HG02973 (cell line): Measurements from ENCODE around the gene PRR20C.
"Not testable (repeated sequence)": the region's sequence is repeated elsewhere in the genome, so short reads cannot be mapped to it uniquely, and the experiment has no call there.

ENCODE experiments used
- ATAC-seq: cut with Tn5 transposase; IDR thresholded peaks from one replicate; pipeline ENCODE4 v1.9.1; 2021; ENCODE audit warnings: moderate library complexity; ENCODE audit not compliant: unreplicated experiment

The PRR20C gene

DNA sequence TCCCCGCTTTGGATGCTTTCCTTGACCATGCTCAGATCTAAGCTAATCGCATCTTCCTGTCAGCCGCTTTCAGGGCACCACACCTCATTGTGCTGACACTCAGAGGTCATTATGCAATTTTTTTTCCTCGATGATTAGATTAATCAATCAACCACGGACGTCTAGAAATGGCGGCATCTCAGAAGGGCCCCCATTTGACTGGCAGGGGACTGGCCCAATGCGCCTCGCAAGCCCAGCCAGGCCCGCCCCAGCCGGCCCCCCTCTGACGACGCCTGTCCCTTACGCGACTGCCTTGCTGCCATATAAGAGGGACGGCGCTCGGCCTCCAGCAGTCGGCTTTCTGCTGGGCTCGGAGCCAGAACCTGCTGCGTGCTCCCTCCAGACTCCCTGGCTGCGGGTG is at the start of gene PRR20C:
PRR20C (plus strand) TSS at position 301 of the 400 bp plus-strand sequence. CDS start 387 bp downstream, outside the sequence.
- not testable (repeated sequence) for ATAC-seq

DNA sequence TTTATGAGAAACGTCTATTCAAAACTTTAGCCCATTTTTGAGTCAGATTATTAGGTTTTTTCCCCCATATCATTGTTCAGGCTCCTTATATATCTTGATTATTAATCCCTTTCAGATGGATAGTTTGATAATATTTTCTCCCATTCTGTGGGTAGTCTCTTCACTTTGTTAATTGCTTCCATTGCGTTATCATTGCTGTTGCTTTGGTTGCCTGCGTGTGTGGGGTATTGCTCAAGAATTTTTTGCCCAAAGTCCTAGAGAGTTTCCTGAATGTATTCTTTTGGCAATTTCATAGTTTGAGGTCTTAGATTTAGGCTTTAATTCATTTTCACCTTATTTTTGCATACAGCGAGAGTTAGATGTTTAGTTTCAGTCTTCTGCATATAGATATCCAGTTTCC is 38.9 kb upstream of the PRR20C start:
- no peak for ATAC-seq

DNA sequence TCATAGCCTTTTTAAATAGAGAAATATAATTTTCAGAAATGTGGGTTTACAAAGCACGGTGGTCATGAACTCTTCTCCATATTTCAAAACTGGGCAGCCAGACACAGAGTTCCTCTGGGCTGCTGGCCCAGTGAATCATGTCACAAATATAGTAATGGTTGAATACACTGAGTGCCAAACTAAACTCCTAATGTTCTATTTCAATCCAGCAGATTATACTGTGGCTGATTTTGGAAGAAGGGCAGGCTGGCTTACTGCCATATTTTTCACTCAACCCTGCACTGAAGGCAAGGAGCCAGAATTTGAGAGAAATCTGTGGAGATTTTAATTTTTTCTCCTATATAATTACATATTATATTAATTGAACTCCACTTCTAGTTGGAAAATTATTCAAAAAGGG is 30.2 kb upstream of the PRR20C start:
- no peak for ATAC-seq

DNA sequence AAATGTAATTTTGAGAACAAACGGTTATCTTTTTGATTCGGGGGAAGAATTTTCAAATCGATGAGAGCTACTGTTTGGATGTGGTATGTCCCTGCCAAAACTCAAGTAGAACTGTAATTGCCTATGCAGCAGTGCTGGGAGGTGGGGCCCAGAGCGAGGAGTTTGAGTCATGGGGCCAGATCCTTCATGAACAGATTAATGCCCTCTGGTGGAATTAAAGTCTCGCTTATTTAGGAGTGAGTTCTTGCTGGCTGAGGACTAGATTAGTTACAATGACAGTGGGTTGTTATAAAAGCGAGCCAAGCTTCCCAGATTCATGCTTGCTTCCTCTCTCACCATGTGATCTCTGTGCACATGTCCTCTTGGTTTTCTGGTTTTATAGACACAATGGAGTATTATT is 25.0 kb upstream of the PRR20C start:
- ATAC-seq: no peak

DNA sequence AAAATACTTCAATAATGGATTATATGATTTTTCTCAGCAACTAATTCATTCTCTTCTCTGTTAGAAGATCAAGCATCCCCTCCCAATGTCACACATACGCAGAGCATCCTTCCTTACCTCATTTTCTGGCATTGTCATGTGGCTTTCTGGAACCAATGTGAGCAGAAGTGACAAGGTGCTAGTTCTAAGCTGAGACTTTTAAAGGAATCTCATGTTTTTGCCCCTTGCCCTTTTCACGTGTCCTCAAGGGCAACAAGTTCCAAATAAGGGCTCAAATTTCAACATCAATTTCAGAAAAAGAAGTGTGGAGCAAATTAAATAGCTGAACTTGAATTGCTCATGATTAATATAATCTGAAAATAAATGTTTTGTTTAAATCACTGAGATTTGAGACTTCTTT is 17.8 kb upstream of the PRR20C start:
- no peak for ATAC-seq

DNA sequence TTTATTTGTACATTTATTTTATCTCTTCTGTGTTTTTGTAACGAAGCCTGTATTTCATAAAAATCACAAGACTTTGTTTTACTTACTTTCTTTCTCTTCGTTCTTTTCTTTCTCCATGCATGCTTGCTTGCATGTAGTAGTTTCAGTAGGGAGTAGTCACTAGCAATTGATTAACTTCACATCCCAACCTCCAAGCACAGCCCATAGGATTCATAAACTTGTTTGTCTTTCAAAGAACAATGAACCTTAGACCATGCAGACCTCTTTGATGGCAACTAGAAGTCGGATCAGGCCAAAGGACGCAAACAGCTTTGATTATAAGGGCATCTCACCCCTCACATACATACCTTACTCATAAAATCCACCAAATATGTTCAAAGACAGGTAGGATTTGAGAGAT is 16.3 kb upstream of the PRR20C start:
- no peak for ATAC-seq

DNA sequence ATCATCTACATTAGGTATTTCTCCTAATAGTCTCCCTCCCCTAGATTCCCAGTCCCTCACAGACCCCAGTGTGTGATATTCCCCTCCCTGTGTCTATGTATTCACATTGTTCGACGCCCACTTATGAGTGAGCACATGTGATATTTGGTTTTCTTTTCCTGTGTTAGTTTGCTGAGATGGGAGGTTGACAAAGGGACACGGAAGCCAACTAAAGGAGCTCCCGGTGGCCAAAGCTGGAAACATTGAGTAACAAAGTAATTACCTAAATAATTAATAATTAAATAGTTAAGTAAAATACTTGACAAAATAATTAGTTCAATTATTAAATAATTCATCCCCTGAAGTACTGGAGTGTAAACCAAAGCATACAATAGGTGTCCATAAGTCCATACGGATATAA is 14.9 kb upstream of the PRR20C start:
- ATAC-seq: no peak

DNA sequence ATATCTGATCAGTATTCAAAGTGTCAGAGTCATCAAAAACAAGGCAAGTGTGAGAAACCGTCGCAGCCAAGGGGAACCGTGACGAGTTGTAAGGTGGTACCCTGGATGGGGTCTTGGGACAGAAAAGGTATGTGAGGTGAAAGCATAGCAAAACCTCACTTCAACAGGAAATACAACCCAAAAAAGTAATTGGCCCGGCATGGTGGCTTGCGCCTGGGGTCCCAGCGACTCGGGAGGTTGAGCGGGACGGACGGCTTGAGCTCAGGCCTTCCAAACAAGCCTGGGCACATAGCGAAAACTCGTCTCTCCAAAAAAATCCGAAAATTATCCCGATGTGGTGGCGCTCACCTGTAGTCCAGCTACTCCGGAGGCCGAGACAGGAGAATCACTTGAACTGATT is 14.1 kb upstream of the PRR20C start:
- not testable (repeated sequence) for ATAC-seq

DNA sequence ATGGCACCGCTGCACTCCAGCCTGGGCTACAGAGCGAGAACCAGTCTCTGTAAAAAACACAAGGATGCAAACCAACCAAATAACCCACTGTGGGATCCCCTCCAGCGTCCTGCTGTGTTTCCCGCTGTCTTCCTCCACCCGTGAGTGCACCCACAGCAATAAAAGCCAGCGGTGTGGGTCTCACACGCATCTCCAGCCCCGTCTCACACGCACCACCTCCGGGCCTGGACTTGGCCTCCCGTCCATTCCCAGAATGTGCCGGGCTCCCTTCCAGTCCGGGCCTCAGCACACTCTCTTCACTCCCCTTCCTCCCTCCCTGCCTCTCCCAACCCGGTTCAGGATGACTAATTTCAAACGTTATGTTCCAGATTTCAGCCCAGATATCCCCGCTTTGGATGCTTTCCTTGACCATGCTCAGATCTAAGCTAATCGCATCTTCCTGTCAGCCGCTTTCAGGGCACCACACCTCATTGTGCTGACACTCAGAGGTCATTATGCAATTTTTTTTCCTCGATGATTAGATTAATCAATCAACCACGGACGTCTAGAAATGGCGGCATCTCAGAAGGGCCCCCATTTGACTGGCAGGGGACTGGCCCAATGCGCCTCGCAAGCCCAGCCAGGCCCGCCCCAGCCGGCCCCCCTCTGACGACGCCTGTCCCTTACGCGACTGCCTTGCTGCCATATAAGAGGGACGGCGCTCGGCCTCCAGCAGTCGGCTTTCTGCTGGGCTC is 13.5 kb upstream of the PRR20C start, which contains the start of gene PRR20A:
PRR20A (plus strand) TSS at position 684 of the 734 bp plus-strand sequence. CDS start 387 bp downstream, outside the sequence.
- not testable (repeated sequence) for ATAC-seq

DNA sequence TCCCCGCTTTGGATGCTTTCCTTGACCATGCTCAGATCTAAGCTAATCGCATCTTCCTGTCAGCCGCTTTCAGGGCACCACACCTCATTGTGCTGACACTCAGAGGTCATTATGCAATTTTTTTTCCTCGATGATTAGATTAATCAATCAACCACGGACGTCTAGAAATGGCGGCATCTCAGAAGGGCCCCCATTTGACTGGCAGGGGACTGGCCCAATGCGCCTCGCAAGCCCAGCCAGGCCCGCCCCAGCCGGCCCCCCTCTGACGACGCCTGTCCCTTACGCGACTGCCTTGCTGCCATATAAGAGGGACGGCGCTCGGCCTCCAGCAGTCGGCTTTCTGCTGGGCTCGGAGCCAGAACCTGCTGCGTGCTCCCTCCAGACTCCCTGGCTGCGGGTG is 6.7 kb upstream of the PRR20C start, which contains the start of gene PRR20B:
PRR20B (plus strand) TSS at position 301 of the 400 bp plus-strand sequence. CDS start 387 bp downstream, outside the sequence.
- not testable (repeated sequence) for ATAC-seq

DNA sequence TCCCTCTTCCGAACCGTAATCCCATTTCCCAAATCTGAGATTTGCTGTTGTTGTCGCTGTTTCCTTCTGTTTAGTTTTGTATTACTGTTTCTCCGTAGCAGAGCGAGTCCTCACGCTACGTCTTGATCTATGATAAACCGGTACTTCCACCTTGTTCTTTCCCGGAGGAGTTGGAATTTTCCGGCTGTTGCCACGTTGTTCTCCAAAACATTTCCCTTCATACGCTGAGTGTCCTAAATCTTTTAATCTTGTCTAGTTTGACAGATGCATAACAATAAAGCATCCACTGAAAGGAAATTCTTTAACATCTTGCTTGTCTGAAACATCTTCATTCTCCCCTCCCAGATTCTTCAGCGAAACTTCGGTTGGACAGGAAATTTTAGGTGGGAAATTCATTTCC is 5.8 kb upstream of the PRR20C start:
- not testable (repeated sequence) for ATAC-seq

DNA sequence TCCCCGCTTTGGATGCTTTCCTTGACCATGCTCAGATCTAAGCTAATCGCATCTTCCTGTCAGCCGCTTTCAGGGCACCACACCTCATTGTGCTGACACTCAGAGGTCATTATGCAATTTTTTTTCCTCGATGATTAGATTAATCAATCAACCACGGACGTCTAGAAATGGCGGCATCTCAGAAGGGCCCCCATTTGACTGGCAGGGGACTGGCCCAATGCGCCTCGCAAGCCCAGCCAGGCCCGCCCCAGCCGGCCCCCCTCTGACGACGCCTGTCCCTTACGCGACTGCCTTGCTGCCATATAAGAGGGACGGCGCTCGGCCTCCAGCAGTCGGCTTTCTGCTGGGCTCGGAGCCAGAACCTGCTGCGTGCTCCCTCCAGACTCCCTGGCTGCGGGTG is 6.5 kb downstream of the PRR20C start, which contains the start of gene PRR20D:
PRR20D (plus strand) TSS at position 301 of the 400 bp plus-strand sequence. CDS start 387 bp downstream, outside the sequence.
- not testable (repeated sequence) for ATAC-seq

DNA sequence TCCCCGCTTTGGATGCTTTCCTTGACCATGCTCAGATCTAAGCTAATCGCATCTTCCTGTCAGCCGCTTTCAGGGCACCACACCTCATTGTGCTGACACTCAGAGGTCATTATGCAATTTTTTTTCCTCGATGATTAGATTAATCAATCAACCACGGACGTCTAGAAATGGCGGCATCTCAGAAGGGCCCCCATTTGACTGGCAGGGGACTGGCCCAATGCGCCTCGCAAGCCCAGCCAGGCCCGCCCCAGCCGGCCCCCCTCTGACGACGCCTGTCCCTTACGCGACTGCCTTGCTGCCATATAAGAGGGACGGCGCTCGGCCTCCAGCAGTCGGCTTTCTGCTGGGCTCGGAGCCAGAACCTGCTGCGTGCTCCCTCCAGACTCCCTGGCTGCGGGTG is 13.0 kb downstream of the PRR20C start, which contains the start of gene PRR20E:
PRR20E (plus strand) TSS at position 301 of the 400 bp plus-strand sequence. CDS start 387 bp downstream, outside the sequence.
- ATAC-seq: not testable (repeated sequence)

DNA sequence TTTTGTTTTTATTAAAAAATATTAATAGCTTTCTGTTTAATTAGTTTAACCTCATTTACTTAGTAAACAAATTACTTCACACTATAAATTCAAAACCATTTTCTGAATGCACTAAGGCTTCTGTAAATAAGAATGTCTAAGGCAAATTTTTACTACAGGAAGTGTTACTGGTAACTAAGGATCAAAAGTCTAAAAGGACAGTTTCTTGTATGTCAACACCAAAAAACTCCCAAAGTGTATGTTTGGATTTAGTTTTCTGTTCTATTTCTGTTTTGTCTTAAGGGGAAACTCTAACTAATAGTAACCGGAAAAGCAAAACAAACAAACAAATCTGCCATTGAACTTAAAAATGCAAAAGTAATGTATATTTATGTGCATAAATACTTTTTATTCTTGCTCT is 37.8 kb downstream of the PRR20C start:
- ATAC-seq: no peak
